Neuronal stem cell (in vitro differentiated cells): Measurements from ENCODE around the gene ACTN1.

ENCODE experiments used
- DNase-seq: peaks from one replicate; pipeline ENCODE4 v3.0.0-alpha.2; 2013; ENCODE audit warnings: low spot score
- H2AFZ ChIP-seq: one replicate; pipeline ENCODE4 v1.6.1; 2013; ENCODE audit warnings: mild to moderate bottlenecking, low read length, inconsistent platforms
- H2AK5ac ChIP-seq: 2 replicates; pipeline ENCODE4 v1.6.1; 2013; ENCODE audit warnings: low read depth, mild to moderate bottlenecking, inconsistent platforms, low read length, moderate library complexity, mixed read lengths
- H2BK120ac ChIP-seq: 2 replicates; pipeline ENCODE4 v1.6.1; 2013; ENCODE audit warnings: low read depth, mild to moderate bottlenecking, inconsistent platforms, low read length, moderate library complexity, mixed read lengths
- H2BK12ac ChIP-seq: one replicate; pipeline ENCODE4 v1.6.1; 2013; ENCODE audit warnings: low read length, inconsistent platforms
- H2BK15ac ChIP-seq: 2 replicates; pipeline ENCODE4 v1.6.1; 2013; ENCODE audit warnings: mild to moderate bottlenecking, low read length, inconsistent platforms, mixed read lengths
- H2BK5ac ChIP-seq: one replicate; pipeline ENCODE4 v1.6.1; 2013; ENCODE audit warnings: inconsistent platforms, mild to moderate bottlenecking, low read length, moderate library complexity
- H3K14ac ChIP-seq: one replicate; pipeline ENCODE4 v1.6.1; 2013; ENCODE audit warnings: low read length, inconsistent platforms
- H3K18ac ChIP-seq: 2 replicates; pipeline ENCODE4 v1.6.1; 2013; ENCODE audit warnings: low read length, inconsistent platforms
- H3K23ac ChIP-seq: 2 replicates; pipeline ENCODE4 v1.6.1; 2013; ENCODE audit warnings: low read depth, mild to moderate bottlenecking, mixed read lengths, low read length, inconsistent platforms; ENCODE audit not compliant: poor library complexity
- H3K27ac ChIP-seq: replicated peaks from 3 replicates; pipeline ENCODE4 v1.5.1; 2013; ENCODE audit warnings: low read length, inconsistent platforms
- H3K27me3 ChIP-seq, 3 experiments: 2 replicates each; pipeline ENCODE4 v1.6.1; 2013; ENCODE audit warnings: low read length in 3 of 3, mild to moderate bottlenecking in 2 of 3, inconsistent platforms in 1 of 3, low read depth in 1 of 3, mixed read lengths in 1 of 3, moderate library complexity in 1 of 3; ENCODE audit not compliant: control insufficient read depth in 3 of 3, insufficient read depth in 3 of 3
- H3K36me3 ChIP-seq, 2 donors: replicated peaks in 1 of 2; 2 replicates each; pipeline ENCODE4 v1.6.1; 2013; ENCODE audit warnings: low read length in 2 of 2; ENCODE audit not compliant: control insufficient read depth in 2 of 2, insufficient read depth in 2 of 2
- H3K4ac ChIP-seq: 2 replicates; pipeline ENCODE4 v1.6.1; 2013; ENCODE audit warnings: inconsistent platforms, mild to moderate bottlenecking, low read length, moderate library complexity
- H3K4me1 ChIP-seq, 2 donors: 1 replicate in 1 of 2; 2 replicates in 1 of 2; pipeline ENCODE4 v1.6.1; 2013; ENCODE audit warnings: low read length in 2 of 2, low read depth in 1 of 2; ENCODE audit not compliant: control insufficient read depth in 2 of 2, insufficient read depth in 1 of 2
- H3K4me2 ChIP-seq: one replicate; pipeline ENCODE4 v1.6.1; 2013; ENCODE audit warnings: mild to moderate bottlenecking, low read length, inconsistent platforms; ENCODE audit not compliant: insufficient read depth, poor library complexity, severe bottlenecking
- H3K4me3 ChIP-seq, 2 donors: 2 replicates each; pipeline ENCODE4 v1.5.1; 2013; ENCODE audit warnings: low read length in 2 of 2, mild to moderate bottlenecking in 2 of 2, inconsistent platforms in 1 of 2, moderate library complexity in 1 of 2
- H3K79me1 ChIP-seq: one replicate; pipeline ENCODE4 v1.6.1; 2013; ENCODE audit warnings: low read depth, mild to moderate bottlenecking, inconsistent platforms, low read length, moderate library complexity
- H3K9ac ChIP-seq: one replicate; pipeline ENCODE4 v1.6.1; 2013; ENCODE audit warnings: mild to moderate bottlenecking, low read depth, low read length, inconsistent platforms; ENCODE audit not compliant: poor library complexity
- H3K9me3 ChIP-seq, 2 donors: replicated peaks in 1 of 2; 2 replicates each; pipeline versions ENCODE3 to v1.6.1; 2013; ENCODE audit warnings: low read length in 2 of 2, mild to moderate bottlenecking in 2 of 2, inconsistent platforms in 1 of 2, low read depth in 1 of 2, mixed read lengths in 1 of 2, moderate library complexity in 1 of 2; ENCODE audit not compliant: control insufficient read depth in 2 of 2, insufficient read depth in 1 of 2
- H4K8ac ChIP-seq: one replicate; pipeline ENCODE4 v1.6.1; 2013; ENCODE audit warnings: low read depth, mild to moderate bottlenecking, inconsistent platforms, low read length, moderate library complexity
- H4K91ac ChIP-seq: one replicate; pipeline ENCODE4 v1.6.1; 2013; ENCODE audit warnings: low read length, low read depth, mild to moderate bottlenecking, inconsistent platforms; ENCODE audit not compliant: poor library complexity
- WGBS, 2 donors: extraction: QIAGEN DNeasy Blood & Tissue Kit; methylation state at CpG; one replicate each; pipeline ENCODE4 v1.1.7; 2013; ENCODE audit warnings: missing lambda C conversion rate in 2 of 2, mixed read lengths in 1 of 2; ENCODE audit not compliant: insufficient read length in 2 of 2, insufficient replicate concordance in 1 of 2; ENCODE audit errors: extremely low coverage in 2 of 2; 5-methylcytosine and 5-hydroxymethylcytosine counted together

Gene ACTN1

DNA sequence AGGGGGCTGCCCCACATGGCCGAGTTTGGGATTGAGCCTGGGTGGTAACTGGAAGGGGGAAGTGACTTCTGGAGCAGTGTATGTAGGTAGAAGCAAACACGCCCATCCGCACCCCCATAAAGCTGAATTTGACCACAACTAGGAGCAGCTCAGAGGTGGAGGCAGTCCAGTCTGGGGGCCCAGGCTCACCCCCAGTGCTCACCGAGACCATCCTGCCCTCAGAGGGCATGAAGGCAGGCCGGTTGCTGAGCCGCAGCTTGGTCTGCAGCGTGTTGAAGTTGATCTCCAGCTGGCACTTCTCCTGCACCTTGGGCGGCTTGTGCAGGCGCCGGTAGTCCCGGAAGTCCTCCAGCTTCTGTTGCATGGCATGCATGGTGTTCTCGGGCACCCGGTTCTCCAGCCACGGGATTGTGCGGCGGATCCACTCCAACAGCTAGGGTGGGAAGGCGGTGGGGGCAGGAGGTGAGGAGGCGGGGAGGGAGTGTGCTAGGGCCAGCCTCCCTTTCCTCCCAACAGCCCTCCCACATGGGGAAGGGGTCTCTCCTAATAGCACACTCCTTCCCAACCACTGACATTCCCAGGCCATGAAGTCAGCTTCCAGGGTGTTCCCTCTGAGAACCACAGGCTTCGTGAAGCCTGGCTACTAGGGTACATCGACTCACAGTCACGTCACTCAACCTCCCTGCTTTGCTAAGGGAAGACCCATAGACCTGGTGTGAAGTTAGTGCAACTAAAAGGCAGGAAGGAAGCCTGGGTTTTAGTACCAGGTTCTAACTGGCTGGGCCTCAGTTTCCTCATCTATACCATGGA lies 87.0 kb downstream of the ACTN1 start:
- H2BK12ac ChIP-seq: no peak overlapping the region
- no peaks in the 10 kb centered on the region for H3K9me3 ChIP-seq
- no peak overlapping the region for H3K18ac ChIP-seq
- no peaks in the 10 kb centered on the region for H3K79me1 ChIP-seq
- no peak overlapping the region for H3K9ac ChIP-seq
- no peak overlapping the region for H2BK120ac ChIP-seq
- H3K4me2 ChIP-seq: no peak overlapping the region
- H2AK5ac ChIP-seq: no peak overlapping the region
- H2BK5ac ChIP-seq: no peak overlapping the region
- H3K27ac ChIP-seq: no peak overlapping the region
- no peak overlapping the region for H2BK15ac ChIP-seq
- DNase-seq: no peak
- H3K4ac ChIP-seq: no peak overlapping the region
- no peak overlapping the region for H3K14ac ChIP-seq
- peaks cover 57 to 95% of the 10 kb centered on the region in 2 donors for H3K36me3 ChIP-seq
- H4K8ac ChIP-seq: no peak overlapping the region
- no peak overlapping the region for H4K91ac ChIP-seq
- H3K4me3 ChIP-seq: no peak overlapping the region
- H2AFZ ChIP-seq: no peak overlapping the region
- H3K23ac ChIP-seq: no peak overlapping the region
- H3K4me1 ChIP-seq: no peaks in the 10 kb centered on the region
- no peaks in the 10 kb centered on the region for H3K27me3 ChIP-seq
- WGBS, 2 donors: no CpG with 5 or more reads among the region's 21 CpGs

DNA sequence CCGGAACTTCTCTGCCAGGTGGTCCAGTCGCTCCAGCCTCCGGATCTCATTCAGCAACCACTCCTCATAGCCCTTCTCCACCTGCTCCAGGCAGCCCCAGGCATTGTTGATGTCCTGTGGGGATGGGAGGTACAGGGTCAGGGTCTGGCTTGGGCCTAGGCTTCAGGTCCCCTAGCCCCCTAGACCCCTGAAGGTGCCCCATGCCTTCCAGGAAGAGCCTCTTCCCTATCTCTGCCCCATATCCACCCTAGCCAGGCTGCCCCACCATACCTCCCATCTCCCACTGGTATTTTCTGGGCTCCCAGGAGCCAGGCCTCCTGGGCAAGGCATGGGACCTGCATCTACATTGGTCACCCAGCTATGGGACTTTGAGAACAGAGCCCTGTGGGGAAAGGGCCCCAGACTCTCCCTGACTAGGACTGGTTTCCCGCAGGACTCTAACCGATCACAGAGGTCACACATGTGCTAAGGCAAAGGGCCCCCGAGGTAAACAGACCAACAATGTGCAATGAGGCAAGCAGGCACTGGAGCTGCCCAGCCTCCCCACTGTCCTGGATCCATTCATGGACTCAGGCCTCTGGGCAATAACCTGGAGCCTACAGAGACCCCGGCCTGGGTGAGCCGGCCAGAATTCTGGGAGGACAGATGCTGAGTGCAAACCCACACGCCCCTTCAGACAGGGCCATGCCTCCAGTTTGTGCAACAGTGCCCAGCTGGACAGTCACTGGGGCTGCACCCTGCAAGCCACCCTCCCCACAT lies 88.8 kb downstream of the ACTN1 start:
- H3K4me2 ChIP-seq: no peak overlapping the region
- H3K18ac ChIP-seq: no peak overlapping the region
- no peak overlapping the region for H2BK5ac ChIP-seq
- H3K14ac ChIP-seq: no peak overlapping the region
- H2BK15ac ChIP-seq: no peak overlapping the region
- WGBS, 2 donors: no CpG with 5 or more reads among the region's 9 CpGs
- H2AK5ac ChIP-seq: no peak overlapping the region
- no peak overlapping the region for H3K27ac ChIP-seq
- H4K8ac ChIP-seq: no peak overlapping the region
- no peaks in the 10 kb centered on the region for H3K79me1 ChIP-seq
- H3K9me3 ChIP-seq: no peaks in the 10 kb centered on the region
- H3K23ac ChIP-seq: peak overlapping the region; percentile 8
- H3K4me1 ChIP-seq: no peaks in the 10 kb centered on the region
- H3K4me3 ChIP-seq: no peak overlapping the region
- no peak overlapping the region for H3K9ac ChIP-seq
- H4K91ac ChIP-seq: no peak overlapping the region
- H3K27me3 ChIP-seq: no peaks in the 10 kb centered on the region
- DNase-seq: no peak
- H2BK12ac ChIP-seq: no peak overlapping the region
- H3K4ac ChIP-seq: no peak overlapping the region
- H2AFZ ChIP-seq: no peak overlapping the region
- H3K36me3 ChIP-seq: peaks cover 59 to 97% of the 10 kb centered on the region in 2 donors
- no peak overlapping the region for H2BK120ac ChIP-seq

DNA sequence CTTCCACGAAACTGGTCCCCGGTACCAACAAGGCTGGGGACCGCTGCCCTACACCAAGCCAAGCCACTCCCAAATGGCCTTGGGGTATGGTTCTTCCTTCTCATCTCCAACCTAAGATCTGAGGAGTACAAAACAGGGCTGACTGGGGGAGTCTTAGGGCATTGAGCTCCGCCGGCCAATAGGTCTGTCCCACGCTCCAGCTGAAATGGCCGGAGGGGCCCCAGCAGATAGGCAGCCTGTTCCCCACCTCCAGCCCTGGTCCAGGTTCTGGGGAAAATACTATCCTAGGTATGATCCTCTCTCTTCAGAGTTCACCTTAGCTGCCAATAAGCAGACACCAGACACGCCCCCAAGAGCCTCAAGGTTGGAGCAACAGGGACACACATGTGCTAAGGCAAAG lies 90.2 kb downstream of the ACTN1 start:
- Histone ChIP-seq H2BK15ac (no peak overlapping the region), H4K8ac (no peak overlapping the region), H3K18ac (no peak overlapping the region), H3K9me3 (no peaks in the 10 kb centered on the region), H3K4me3 (no peak overlapping the region), H2AK5ac (no peak overlapping the region), H3K36me3 (peaks cover 62 to 96% of the 10 kb centered on the region in 2 donors), H3K4me1 (no peaks in the 10 kb centered on the region), H3K27ac (no peak overlapping the region), H3K4ac (no peak overlapping the region), H3K79me1 (no peaks in the 10 kb centered on the region), H3K23ac (no peak overlapping the region), H4K91ac (no peak overlapping the region), H3K9ac (no peak overlapping the region), H3K14ac (no peak overlapping the region), H2BK12ac (no peak overlapping the region), H3K27me3 (no peaks in the 10 kb centered on the region), H2AFZ (no peak overlapping the region), H2BK5ac (no peak overlapping the region), H3K4me2 (no peak overlapping the region), H2BK120ac (no peak overlapping the region)
- no CpG with 5 or more reads among the region's 8 CpGs for WGBS, 2 donors
- DNase-seq: no peak
